NB4 (cell line): ENCODE measurements around the gene ZDHHC3.

Source experiments
- DNase-seq: peaks from one replicate; pipeline ENCODE4 v3.0.0; 2010; ENCODE audit warnings: low read depth
- H3K4me3 ChIP-seq: one replicate; pipeline ENCODE4 v1.5.1; 2011; ENCODE audit warnings: mild to moderate bottlenecking, low read depth, low read length, moderate library complexity
- MYC ChIP-seq: IDR thresholded peaks from 2 replicates; pipeline ENCODE4 v1.6.1; 2011; ENCODE audit warnings: low read depth, low read length
- POLR2A ChIP-seq: IDR thresholded peaks from 2 replicates; pipeline ENCODE4 v1.6.1; 2011; ENCODE audit warnings: mild to moderate bottlenecking; ENCODE audit not compliant: insufficient read length; ENCODE audit errors: extremely low read depth
- TF ChIP-seq, protein P1 (sequence below): IDR thresholded peaks from one replicate; pipeline ENCODE4 v1.5.1; 2012; ENCODE audit warnings: low read depth, low read length
- TF ChIP-seq, protein P2 (sequence below): IDR thresholded peaks from 2 replicates; pipeline ENCODE4 v1.6.1; 2011; ENCODE audit warnings: low read depth, low read length

The ZDHHC3 gene, protein sequence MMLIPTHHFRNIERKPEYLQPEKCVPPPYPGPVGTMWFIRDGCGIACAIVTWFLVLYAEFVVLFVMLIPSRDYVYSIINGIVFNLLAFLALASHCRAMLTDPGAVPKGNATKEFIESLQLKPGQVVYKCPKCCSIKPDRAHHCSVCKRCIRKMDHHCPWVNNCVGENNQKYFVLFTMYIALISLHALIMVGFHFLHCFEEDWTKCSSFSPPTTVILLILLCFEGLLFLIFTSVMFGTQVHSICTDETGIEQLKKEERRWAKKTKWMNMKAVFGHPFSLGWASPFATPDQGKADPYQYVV

DNA sequence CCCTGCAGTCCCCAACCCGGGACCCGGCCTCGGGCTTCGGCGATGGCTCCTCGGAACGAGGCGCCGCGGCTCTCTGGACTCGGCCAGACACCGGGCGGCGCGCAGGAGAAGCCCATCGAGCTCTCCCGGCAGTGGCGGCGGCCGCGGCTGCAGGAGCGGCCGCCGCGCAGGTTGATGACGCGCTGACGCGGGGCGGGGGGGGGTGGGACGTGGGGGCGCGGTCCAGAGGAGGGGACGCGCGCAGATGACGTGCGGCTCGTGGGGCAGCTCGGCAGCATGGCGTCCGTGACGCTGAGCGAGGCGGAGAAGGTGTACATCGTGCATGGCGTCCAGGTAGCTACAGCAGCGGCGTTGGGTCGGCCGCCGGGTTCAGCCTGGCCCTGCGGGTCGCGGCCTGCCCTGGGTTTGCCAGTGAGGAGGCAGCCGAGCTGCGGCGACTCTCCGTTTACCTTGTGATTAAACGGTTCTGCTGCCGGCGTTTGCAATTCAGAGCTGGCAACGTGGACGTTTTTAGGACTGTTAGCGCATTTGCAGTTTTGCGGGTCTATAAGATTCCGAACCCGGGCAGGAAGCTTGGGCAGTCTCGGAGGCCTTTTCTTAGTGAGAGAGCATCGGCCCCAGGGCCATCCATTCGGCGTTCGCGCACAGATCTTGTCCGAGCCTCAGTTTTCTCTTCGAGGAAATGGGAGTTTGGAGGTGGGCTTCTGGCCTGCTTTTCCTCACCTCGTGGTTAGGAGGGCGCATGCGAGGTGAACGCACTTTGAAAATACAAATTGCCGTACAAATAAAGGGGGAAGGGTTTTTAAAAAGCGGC, at the start of gene ZDHHC3, which contains the start of gene EXOSC7:
Gene ZDHHC3, minus strand, starts transcription at position 173 of the 814 bp plus-strand sequence. CDS start 16,738 bp downstream, outside the sequence.
Gene EXOSC7, plus strand, starts transcription at position 243 of the 814 bp plus-strand sequence. Its CDS starts 34 bp downstream, at position 277.
- peak; percentile 90 for DNase-seq
- TF ChIP-seq, protein P1, sequence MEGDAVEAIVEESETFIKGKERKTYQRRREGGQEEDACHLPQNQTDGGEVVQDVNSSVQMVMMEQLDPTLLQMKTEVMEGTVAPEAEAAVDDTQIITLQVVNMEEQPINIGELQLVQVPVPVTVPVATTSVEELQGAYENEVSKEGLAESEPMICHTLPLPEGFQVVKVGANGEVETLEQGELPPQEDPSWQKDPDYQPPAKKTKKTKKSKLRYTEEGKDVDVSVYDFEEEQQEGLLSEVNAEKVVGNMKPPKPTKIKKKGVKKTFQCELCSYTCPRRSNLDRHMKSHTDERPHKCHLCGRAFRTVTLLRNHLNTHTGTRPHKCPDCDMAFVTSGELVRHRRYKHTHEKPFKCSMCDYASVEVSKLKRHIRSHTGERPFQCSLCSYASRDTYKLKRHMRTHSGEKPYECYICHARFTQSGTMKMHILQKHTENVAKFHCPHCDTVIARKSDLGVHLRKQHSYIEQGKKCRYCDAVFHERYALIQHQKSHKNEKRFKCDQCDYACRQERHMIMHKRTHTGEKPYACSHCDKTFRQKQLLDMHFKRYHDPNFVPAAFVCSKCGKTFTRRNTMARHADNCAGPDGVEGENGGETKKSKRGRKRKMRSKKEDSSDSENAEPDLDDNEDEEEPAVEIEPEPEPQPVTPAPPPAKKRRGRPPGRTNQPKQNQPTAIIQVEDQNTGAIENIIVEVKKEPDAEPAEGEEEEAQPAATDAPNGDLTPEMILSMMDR, result no peak
- TF ChIP-seq, protein P2, sequence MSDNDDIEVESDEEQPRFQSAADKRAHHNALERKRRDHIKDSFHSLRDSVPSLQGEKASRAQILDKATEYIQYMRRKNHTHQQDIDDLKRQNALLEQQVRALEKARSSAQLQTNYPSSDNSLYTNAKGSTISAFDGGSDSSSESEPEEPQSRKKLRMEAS, result peak; percentile 80
- TF ChIP-seq MYC (peak; percentile 80), POLR2A (peak; percentile 89)
- H3K4me3 ChIP-seq, result peak within 1 kb of the TSS; percentile 89

DNA sequence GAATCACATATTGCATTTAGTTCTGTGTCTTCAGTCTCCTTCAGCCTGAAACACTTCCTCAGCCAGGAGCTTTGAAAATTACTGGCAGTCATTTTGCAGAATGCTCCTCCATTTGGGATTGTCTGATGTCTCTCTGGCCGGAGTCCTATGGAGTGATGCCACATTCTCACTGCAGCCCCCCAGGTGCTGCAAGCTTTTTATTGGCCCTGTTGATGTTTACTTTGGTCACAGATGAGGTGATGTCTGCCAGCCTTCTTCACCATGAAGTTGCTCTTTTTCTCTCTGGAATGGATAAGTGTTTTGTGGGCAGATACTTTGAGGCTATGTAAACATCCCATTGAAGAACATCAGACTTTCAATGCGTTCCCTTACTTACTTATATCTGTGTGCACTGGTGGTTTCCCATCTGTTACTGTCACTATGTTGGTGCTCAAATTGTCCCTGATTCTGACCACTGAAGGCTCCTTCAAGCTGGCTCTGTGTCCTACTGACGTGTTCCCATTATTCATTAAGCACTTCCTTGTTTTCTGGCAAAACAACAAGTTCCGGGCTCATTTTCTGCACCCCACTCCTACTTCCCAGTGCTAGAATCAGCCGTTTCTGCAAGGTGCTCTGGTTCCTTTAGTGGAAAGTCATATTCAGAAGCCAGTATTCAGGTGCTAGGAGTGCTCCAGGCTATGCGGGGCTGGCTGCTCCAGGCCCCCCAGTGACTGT, 48.7 kb upstream of the ZDHHC3 start:
- H3K4me3 ChIP-seq, result no peak overlapping the region
- TF ChIP-seq MYC (no peak), POLR2A (no peak)
- TF ChIP-seq, protein P2, result no peak
- TF ChIP-seq, protein P1, result no peak
- DNase-seq, result no peak

DNA sequence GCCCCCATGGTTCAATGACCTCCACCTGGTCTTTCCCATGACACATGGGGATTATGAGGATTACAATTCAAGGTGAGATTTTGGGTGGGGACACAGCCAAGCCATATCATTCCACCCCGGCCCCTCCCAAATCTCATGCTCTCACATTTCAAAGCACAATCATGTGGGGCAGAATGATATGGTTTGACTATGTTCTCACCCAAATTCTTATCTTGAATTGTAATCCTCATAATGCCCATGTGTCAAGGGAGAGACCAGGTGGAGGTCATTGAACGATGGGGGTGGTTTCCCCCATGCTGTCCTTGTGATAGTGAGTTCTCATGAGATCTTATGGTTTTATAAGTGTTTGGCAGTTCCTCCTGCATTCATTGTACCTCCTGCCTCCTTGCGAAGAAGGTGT, 47.7 kb upstream of the ZDHHC3 start:
- no peak for DNase-seq
- H3K4me3 ChIP-seq, result no peak overlapping the region
- TF ChIP-seq POLR2A (no peak), MYC (no peak)
- TF ChIP-seq, protein P1, result no peak
- TF ChIP-seq, protein P2, result no peak

DNA sequence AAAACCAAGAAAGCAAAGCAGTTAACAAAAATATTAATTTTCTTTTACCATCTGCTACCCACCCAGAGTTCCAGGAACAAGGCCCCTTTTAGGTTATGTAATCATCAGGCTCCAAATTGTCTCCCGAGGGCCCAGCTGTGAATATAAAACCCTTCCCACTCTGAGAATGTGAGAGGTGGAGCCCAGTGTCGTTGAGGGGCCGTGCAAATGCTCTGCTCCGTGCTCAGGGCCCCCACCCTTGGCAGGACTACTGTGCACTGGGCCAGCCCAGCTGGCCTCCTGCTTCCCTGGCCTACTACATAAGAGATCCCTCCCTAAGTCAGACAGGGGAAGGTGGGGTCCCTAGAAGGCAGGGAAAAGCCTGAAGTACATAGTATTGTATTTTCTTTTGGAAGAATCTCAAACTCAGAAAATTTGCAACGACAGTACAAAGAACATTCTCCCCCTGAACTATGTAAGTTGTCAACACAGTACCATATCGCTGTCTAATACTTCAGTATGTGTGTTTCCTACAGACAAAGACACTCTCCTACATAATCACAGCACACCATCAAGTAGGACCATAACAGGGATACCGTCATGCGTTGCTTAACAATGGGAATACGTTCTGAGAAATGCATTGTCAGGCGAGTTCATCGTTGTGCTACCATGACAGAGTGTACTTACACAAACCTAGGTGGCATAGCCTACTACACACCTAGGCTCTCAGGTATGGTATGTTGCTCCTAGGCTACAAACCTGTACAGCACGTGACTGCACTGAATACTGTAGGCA, 45.7 kb upstream of the ZDHHC3 start:
- DNase-seq, result no peak
- TF ChIP-seq, protein P2, result no peak
- TF ChIP-seq POLR2A, result no peak
- no peak for TF ChIP-seq MYC
- TF ChIP-seq, protein P1, result no peak
- H3K4me3 ChIP-seq, result no peak overlapping the region

DNA sequence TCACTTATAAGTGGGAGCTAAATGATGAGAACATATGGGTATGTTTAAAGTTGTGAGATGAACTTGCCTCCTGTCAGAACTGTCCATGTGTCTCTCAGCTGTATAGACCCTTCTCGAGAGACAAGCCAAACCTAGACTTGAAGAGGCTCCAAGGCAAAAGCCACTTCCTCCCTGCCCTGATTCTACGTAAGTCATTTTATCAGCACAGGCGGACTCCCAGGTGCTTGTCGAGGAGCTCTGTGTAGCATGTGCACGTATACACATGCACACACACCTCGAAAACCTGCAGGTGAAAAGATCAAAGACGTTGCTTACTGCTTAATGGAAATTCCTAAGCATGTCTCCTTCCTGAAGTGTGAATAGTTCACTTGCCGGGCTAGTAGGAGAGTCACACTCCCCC, 44.6 kb upstream of the ZDHHC3 start:
- no peak overlapping the region for H3K4me3 ChIP-seq
- TF ChIP-seq, protein P1, result no peak
- no peak for TF ChIP-seq MYC
- TF ChIP-seq, protein P2, result no peak
- no peak for TF ChIP-seq POLR2A
- no peak for DNase-seq
